ENCODE measurements around the gene SLC26A6. TPM values are rescaled to one million over a fixed set of nuclear protein-coding genes. Genes with fewer than 3 reads are reported as not detected.
A peak's percentile ranks its signal among the peaks of the same experiment; 100 is the strongest.

Gene SLC26A6
- polyA plus RNA-seq, 10 donors: 6.2 to 14.1 (median 8.5) TPM

DNA sequence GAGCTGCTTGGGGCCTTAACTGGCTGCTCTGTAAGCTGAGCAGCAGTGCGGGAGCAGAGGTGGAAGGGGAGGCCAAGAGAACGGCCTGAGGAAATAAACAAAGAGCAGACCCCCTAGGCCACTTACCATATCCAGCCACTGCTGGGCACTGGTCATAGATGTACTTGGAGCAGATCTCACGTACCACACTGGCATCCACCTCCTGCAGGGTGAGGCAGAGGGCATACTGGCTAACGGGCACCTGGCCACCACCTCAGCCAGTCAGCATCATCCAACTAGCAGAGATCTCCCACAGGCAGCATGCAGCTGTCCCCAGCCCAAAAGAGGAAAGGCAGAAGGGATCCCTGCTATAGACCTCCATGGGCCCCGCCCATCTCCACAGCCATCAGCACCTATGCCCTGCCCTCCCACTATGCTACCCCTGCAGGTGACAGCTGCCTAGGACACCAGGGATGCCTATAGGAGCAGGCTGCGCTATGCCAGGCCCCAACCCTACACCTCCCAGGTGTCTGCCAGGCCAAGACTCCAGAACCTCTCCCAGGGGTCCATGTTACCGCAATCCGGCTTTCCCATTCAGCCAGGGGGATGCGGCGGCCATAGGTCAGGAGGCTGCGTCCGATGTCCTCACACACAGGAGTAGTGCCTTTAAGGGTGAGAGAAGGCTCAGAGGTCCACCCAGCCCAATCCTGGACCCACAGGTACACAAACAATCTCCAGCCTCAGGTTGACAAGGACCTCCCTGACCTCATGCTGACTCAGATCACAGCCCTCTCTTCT lies 35.6 kb downstream of the SLC26A6 start:
- no peak for DNase-seq

DNA sequence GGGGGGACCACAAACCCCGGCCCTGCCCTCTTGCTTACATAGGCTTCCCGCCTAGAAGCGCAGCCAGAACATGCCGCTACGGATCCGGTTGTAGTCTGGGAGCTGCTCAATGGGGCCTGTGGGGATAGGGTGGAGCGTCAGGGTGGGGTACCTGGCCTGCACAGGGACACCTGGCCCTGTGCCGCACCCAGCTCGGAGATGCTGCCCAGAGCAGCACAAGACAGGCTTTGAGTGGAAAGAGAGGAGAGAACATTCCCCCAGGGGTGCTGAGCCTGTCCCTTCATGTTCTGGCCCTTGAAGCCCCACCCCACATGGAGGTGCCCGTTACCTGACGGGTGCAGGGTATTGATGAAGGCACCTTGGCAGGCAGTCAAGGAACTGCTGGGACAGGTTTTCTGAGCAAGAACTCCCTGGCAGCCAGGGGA lies 36.2 kb downstream of the SLC26A6 start:
- peak in 1 of 3 donors; percentile 13 for DNase-seq

DNA sequence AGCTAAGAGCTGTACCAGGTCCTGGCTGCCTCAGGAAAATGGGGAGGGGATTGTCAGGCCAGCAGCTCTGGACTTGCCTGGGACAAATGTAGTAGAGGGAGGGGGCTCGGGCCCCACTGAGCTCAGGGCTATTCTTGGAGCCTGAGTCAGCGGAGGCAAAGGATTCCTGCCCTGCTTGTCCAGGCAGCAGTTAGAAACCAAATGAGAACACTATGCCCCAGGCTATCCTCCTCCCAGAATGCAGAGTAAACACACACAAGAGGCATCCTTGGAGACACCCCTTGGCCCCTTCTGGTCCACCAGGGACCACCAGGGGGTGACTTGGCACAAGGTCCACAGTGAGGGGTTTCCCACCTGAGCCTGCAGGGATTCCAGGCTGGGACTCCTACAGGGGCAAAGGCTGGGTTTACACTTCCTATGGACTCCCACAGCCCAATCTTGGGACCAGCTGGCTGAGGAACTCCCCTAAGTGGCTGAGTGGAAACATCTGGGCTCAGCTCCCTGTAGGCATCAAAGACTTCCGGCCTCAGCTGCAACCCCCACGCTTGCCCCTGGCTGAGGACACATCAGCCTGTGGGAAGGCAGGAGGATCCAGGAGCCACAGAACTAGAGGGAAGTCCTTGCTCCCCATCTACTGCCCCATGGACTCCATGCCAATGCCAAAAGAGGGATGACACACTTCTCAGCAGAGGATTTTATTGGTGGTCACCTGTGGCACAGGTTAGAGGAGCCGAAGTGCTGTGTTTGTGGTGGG lies 36.8 kb downstream of the SLC26A6 start:
- peak; percentile 45 to 73 (median 59) for DNase-seq

DNA sequence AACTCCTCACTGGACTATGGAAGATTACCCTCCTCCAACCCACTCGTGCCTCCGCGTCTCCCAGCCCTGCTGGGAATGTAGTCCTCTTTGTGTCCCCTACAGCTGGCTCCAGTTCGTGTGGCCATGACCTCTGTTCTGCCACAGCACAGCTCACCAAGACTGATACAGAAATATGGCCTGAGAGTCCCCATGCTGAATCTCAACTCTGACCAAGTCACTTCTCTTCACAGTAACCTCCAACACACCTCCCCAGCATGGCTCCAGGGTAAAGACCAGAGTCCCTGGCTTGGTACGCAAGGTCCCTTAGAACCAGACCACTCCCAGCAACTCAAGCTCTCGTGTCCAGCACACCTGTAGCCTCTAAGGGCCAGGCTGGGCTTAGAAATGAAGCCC lies 37.9 kb downstream of the SLC26A6 start:
- no peak for DNase-seq

DNA sequence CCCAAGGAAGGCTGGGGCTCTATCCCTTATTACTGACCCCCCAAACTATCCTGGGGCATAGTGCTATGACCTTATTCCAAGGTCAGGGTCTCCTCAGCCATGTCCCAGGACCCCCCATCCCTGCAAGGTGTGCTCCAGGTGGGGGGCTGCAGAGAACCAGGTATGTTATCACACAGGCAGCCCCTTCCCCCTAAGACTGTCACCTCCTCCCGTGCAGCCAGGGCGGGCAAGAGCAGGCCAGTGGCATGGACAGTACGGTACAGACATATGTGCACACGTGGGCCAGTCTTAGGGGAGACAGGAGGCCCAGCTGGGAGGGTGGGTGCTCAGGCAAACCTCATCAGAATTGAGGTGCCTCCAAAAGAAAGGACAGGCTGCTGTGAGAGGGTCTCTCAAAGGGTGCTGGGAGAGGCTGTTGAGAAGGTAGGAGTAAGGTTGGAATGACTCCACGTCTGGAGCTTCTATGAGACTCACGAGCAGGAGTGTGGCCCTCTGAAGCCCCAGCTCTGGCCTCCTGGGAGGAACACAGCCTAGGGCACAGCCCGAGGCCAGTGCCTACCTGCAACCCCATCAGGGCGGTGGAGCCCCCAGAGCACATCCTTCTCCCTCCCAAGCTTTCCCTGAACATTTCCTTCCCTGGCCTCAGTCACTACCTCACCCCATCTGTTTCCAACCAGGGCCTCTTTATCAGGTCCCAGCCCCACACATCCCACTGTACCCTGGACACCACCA lies 38.4 kb downstream of the SLC26A6 start:
- DNase-seq: no peak

DNA sequence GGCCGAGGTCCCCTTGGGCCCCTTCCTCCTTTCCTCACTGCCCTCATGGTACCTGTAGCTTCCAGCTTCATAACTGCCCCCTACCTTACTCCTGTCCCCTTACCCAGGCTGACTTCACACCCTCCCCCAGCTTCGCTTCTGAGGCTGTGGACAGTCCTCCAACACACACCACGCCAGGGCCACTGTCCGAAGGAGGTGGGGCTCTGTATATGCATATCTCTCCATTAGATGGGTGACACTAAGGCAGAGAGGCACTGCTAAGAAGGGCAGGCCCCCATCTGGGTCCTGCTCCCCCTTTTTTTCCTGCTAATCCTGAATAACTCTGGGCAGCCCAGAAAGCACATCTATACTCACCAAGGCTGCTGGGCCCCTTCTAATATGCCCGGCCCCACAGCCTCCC lies 39.1 kb downstream of the SLC26A6 start:
- DNase-seq: no peak

DNA sequence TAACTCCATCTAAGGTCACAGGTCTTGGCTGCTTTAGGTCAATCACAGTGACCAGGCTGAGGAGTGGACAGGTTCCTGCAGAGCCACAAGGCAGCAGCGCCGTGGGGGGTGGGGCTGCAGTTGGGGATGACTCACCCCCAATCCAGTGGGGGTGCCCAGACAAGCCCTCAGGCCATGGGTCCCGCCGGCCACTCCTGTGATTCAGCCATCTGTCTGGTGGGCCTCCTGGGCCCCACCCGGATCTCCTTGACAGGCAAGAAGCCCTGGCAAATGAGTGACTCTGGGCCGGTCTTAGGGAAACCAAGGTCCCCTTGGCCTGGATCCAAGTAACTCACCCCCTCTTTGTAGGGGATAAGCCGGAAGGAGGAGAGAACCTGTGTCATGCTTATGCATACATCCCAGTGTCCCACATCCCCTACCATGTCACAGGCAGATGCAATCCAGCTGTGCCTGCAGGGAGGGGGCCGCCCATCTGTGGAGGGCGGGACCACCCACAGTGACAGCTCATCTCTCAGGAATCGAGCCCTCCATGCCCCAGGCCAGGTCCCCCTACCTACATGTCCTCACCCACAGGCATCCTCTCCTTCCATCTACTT lies 39.6 kb downstream of the SLC26A6 start:
- DNase-seq: peak in 2 of 3 donors; percentile 39 to 62

DNA sequence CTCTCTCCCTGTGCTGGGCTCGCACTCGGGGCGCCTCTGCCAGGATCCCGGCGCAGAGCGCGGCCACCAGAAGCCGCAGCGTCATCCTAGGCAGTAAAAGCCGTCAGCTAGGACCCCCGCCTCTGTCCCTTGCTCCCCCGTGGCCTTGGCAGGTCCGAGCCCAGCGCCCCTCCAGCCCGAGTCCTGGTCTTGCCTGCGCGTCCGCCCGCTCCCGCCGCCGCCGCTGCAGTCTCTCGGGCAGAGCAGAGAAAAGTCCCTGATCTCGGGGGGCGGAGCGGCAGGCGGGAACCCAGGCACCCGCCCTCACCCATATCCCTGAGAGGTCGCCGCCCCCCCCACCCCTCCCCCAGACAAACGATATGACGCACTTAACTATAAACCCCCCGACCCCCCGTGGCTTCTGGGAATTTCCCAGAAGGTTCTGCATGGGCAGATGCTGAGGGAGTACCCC lies 40.2 kb downstream of the SLC26A6 start, which contains the start of gene COL7A1:
Gene COL7A1 (minus strand): TSS at position 255 of the 451 bp plus-strand sequence. CDS start 170 bp downstream, at position 85.
- DNase-seq: peak in 1 of 3 donors; percentile 15

DNA sequence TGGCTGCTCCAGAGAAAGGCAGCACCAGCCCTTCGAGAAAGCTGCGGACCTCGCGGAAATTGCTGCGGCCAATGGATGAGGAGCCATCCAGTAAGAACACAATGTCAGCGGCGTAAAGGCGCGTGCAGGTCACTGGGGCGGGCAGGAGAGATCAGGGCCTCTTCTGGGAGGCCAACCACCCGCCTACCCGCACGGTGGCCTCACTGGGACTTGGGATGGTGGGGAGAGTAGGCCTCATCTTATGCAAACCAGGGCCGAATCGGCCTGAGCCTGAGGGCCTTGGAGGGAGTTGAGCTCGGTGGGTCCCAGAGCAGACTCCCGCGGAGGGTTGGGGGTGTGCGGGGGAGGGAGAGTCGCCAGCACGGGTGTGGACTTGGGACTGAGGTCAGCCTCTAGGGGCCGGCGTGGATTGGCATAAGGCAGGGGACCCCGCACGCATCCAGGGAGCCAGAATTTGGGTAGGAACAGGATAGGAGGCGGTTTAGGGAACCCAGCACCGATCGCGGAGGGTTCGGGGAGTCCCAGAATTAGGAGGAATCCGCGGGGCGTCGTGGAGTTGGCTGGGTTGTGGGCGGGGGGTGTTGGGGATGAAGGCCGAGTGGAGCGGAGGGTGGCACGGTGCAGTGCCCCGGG lies 40.7 kb downstream of the SLC26A6 start:
- peak in 1 of 3 donors; percentile 19 for DNase-seq

DNA sequence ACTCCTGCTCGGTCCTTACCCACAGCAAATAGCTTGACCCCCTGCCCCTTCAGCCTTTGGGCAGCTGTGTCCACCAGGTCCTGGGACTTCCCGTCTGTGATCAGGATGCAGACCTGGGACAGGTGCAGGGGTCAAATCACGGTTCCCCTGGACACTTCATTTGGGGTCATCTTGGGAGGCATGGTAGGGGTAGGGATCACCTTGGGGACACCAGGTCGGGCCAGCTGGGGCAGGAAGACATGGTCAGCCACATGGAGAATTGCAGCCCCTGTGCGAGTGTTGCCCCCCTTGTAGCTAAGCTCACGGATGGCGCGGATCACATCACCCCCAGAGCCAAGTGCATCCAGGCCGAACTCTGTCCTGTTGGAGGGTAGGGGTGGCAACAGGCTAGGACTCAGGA lies 41.9 kb downstream of the SLC26A6 start:
- no peak for DNase-seq

DNA sequence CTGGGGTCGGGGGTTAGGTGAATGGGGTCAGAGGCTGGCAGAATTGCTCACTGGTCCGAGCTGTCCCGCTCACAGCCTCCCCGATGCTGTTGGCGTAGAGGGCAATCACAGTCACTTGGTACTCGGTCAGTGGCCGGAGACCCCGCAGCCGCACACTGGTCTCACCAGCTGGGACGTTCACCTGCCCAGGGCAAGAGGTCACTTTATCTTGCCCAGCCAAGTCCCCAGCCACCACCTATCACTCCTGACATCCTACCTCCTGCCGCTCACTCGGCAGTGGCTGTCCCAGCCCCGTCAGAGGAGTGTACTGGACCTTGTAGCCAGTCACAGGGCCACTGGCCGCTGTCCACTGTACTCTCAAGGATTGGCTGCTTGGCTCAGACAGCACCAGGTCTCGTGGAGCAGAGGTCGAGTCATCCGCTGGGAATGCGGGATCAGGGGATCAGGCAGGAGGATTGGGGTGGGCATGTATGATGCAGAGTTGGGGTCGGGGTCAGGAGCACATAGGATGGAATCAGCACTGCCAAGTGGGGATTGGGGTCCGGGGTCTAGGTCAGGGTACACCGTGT lies 42.7 kb downstream of the SLC26A6 start:
- no peak for DNase-seq

DNA sequence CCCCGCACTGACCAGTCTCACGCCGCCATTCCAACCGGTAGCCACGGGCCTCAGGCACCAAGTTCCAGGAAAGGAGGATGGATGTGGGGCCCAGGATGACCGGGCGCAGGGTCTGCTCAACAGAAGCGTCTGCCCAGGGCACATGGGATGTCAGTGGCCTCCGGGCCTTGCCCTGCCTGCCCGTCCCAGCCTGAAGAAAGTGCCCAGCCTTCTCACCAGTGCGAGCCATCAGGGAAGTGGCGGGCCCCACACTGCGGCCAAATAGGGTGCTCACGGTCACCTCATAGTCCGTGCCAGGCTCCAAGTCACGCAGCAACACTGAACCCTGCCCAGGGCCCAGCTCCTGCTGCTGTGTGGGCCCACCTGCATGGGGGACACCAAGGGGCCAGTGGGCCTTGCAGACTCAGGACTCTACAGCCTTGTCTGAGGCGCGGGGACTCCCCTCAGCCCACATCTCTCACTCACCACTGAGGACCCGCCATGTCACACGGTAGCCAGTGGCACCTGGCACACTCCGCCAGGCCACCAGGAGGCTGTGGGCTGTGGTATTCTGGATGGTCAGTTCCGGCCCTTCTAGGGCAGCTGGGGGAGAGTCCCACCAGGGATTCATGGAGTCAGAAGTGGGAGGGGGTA lies 43.3 kb downstream of the SLC26A6 start:
- no peak for DNase-seq

DNA sequence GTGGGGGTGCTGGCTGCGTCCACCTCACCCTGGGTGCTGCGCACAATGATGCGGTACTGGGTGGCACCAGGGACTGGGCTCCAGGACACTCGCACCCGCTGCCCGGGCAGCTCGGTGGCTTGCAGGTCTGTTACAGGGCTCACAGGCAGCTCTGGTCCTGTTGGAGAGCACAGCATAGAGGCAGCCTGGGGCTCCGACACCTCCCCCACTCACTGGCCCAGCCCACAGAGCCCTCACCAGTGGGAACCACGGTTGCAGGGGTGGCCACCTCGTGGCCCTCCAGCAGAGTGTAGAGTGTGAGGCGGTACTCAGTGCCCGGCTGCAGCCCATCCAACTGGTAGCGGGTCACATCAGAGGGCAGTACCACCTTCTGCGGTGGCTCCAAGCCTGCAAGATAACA lies 43.8 kb downstream of the SLC26A6 start:
- no peak for DNase-seq

DNA sequence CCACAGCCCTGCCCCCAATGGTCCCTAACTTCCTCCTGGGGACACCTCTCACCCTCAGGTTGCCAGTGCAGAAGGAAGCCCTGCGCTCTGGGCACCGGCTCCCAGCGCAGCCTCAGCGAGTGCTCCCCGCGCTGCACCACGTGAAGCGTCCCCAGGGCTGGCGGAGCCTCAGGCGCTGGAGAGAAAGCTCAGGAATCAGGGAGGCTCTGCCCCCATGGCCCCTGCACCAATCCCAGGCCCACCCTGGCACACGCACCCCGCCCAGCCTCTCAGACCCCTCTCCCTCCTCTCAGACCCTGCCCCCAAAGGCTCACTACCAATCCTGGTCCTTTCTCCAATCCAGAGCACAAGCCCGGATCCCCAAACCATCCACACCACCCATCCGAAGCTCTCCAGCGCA lies 47.0 kb downstream of the SLC26A6 start:
- DNase-seq: no peak

DNA sequence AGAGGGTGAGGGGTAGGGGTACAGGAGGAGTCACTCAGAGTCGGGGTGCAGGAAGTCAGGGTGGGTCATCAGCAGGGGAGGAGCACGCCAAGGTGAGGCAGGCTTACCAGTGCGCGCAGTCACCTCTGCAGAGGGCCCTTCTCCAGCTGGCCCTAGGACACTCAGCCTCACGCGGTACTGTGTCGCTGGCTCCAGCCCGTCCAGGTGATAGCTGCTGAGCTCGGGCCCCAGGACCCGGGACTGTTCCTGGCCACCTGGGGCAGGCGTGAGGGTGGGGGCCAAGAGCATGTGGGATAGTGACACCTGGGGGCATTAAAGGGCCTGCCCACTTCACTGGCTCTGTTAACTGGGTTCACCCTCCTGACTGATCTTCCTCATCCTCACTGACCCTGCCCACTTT lies 47.6 kb downstream of the SLC26A6 start:
- DNase-seq: no peak

DNA sequence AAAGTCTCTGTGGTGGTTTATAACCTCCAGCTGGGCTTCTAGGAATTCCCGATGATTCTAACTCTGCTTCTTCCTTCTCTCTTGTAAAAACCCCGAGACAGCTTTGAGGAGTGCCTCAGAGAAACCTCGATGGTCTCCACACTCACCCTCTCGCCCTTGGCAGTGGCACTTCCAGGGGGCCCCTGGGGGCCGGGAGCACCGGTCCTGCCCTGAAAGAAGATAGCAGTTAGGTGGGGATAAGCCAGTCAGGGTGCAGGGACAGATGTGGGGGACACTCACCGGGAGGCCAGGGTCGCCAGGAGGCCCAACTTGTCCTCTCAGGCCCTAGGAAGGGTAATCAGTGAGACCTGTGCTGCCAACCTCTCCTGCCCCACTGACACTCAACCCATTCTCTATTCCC lies 49.9 kb downstream of the SLC26A6 start:
- no peak for DNase-seq

DNA sequence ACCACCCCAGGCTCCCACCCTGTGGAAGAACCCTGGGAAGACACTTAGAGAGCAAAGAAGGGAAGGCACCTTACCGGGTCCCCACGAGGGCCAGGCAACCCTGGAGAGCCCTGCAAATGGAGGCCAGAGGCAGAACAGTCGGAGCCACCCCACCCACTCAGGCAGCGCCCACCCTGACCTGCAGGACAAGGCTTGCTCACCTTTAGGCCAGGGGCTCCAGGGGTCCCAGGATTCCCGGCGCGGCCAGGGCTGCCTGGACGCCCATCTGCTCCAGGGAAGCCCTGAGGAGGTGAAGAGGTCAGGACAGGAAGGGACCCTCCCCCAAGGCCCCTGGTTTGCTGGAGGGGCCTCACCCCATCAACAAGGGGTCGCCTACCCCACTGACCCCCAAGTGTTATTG lies 50.4 kb downstream of the SLC26A6 start:
- no peak for DNase-seq

DNA sequence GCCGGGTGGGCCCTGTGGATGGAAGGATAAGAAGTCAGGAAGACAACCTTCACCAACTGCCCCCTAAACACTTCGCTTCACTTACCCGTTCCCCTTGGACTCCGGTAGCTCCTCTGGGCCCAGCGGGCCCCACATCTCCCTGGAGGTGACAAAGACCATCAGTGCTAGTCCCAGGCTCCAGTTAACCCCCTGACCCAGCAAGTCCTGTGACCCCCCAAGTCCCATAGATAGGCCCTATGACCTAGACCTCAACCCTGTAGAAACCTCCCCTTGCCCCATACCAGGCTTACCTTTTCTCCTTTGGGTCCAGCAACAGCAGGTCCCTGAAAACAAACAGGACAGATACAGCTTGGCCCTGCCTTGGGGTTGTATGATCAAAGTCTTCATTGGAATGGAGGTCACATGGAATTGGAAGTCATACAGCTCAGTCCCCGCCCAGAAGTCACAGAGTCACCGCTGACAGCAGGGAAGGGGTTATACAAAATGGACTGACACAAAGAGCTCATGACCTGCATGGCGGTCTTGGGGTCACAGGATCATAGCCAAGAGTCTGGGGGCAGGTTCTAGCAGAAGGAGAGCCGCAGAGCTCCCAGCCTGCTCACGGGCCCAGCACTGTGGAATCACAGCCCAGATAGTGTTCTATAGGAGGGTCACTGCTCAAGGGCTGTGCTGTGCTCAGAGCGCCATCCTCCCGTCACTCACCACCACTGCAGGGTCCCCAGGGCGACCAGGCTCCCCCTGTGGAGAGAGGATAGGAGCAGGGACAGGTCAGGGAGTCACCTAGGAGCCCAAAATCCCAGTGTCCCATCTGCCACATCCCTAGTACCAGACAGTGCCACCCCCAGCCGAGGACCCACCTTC lies 53.4 kb downstream of the SLC26A6 start:
- no peak for DNase-seq

DNA sequence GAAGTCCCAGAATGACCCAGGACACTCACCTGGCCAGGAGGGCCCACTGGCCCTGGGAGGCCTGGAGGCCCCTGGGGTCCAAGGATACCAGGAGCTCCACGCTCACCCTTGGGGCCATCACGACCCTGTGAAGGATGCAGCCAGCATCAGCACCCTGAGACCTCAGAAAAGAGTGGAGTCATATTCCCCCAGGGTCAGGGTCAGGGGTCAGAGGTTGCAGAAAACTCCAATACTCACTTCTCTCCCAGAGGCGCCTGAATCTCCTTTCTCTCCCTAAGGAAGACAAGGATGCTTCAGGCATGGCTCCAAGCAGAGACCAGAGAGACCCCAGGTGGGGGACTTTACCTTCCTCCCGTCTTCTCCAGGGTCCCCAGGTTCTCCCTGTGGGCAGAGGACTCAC lies 58.6 kb downstream of the SLC26A6 start:
- no peak for DNase-seq

All from muscle of back (tissue), 11 donors.